Measurements from ENCODE around the gene SKA1.
"Not testable (repeated sequence)": the region's sequence is repeated elsewhere in the genome, so short reads cannot be mapped to it uniquely, and the experiment has no call there.

SKA1 gene

DNA sequence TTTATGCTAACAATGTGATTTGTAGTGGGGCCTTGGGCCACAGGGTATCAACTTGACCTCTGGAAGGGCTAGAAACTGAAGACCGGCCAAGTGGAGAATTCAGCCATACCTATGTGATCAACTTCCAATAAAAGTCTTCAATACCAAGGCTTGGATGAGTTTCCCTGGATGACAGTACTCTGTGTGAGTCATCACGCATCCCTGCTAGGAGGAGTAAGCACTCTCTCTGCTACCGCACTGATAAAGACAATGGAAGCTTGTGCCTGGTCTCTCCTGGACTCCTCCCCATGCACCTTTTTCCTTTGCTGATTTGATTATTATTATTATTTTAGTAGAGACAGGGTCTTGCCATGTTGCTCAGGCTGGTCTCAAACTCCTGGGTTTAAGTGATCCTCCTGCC is 58.1 kb downstream of the SKA1 start:
- DNase-seq, result no peak

DNA sequence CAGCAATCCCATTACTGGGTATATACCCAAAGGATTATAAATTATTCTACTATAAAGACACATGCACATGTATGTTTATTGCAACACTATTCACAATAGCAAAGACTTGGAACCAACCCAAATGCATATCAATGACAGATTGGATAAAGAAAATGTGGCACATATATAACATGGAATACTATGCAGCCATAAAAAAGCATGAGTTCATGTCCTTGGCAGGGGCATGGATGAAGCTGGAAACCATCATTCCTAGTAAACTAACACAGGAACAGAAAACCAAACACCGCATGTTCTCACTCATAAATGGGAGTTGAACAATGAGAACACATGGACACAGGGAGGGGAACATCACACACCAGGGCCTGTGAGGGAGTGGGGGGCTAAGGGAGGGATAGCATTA is 61.9 kb downstream of the SKA1 start:
- not testable (repeated sequence) for DNase-seq

DNA sequence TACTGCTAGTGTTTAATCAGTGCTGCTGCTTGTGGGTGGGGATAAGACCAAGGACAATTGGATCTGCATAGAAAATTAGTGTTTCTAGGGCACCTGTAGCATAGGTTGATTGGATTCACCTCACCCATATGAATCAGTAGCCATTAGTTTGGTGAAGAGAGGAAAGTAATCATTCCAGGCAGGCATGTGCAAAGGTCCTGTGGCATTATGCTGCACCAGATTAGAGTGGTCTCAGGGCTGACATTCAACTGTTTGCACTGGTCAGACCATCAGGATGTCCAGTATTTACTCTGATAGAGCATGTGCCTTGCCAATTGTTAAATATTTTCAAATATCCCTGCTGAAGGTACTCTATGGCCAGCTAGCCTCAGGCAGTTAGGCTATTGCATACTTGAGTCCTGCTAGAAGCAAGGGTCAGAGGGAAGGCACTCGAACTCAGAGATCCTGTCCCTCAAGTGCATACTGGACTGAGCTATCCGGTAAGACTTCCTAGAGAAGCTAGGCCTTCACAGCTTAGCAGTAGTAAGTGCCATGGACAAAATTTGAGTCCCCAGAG is 64.7 kb downstream of the SKA1 start:
- DNase-seq, result no peak

DNA sequence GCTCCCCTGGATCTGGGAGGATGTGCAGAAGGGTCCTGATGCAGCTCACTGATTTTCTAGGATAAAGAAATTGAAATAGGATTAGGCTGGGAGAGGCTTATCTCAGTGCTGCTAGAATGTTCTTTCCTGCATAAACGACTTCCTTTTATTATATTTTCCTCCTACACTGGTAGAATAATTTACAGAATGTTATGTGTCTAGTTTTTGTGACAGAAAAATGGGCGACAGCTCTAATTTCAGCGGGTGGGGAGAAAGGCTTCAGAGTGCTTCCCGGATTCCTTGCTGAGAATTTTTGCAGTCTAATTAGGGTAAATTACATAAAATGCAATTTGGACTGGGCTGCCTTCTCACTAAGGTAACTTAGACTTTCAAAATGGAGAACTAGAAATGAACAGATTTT is 66.2 kb downstream of the SKA1 start:
- no peak for DNase-seq

DNA sequence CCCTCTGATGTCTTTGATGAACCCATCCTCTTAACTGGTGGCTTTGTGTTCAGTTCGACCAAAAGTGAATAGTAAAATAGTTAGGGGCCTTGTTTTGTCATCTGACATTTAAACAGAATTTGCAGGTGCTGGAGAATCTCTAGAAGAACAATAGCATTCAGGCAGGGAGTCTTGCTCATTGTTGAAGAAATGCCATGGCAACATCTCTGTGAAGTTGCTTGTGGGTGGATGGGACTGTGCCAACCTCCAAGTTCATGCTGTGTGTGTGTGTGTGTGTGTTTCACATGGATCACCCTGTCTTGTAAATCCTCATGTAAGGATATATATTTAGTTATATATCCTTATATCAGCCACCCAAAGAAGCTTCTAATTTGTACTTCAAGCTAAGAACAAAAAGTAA is 66.7 kb downstream of the SKA1 start:
- DNase-seq, result no peak
